ENCODE data around the gene EPS15.

DNA sequence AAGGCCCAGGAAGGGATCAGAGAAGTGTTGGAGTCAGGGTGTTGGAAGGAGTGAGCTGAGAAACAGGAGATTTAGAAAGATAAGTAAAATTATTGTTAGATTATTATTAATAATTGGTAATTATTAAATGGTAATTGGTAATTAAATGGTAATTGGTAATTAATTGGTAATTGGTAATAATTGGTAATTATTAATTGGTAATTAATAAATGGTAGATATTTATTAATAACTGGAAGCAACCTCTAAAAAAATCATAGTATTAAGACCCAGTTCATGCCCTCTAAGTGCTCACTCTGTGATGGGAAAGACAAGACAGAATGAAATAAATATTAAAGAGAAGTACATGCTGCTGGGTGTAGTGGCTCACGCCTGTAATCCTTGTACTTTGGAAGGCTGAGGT, 13.8 kb upstream of the EPS15 start:
- TF ChIP-seq ZFP30 (CRISPR knock-in tag; IDR thresholded peaks at IDR 0.05) (no peak), RARB (CRISPR knock-in tag; IDR thresholded peaks at IDR 0.05) (no peak), ISL1 (CRISPR knock-in tag; IDR thresholded peaks at IDR 0.05) (no peak), CSDC2 (CRISPR knock-in tag; IDR thresholded peaks at IDR 0.05) (no peak), OSR1 (CRISPR knock-in tag; IDR thresholded peaks at IDR 0.05) (no peak), ZNF70 (CRISPR knock-in tag; IDR thresholded peaks at IDR 0.05) (no peak), ZFP3 (CRISPR knock-in tag; IDR thresholded peaks at IDR 0.05) (no peak), SNAI2 (CRISPR knock-in tag; IDR thresholded peaks at IDR 0.05) (no peak), ZNF8 (CRISPR knock-in tag; IDR thresholded peaks at IDR 0.05) (no peak), GLIS3 (CRISPR knock-in tag; IDR thresholded peaks at IDR 0.05) (no peak), ARNTL (CRISPR knock-in tag; IDR thresholded peaks at IDR 0.05; ENCODE audit: borderline replicate concordance, low read depth) (no peak)
- TF ChIP-seq, protein P1, sequence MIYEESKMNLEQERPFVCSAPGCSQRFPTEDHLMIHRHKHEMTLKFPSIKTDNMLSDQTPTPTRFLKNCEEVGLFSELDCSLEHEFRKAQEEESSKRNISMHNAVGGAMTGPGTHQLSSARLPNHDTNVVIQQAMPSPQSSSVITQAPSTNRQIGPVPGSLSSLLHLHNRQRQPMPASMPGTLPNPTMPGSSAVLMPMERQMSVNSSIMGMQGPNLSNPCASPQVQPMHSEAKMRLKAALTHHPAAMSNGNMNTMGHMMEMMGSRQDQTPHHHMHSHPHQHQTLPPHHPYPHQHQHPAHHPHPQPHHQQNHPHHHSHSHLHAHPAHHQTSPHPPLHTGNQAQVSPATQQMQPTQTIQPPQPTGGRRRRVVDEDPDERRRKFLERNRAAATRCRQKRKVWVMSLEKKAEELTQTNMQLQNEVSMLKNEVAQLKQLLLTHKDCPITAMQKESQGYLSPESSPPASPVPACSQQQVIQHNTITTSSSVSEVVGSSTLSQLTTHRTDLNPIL (CRISPR knock-in tag; IDR thresholded peaks at IDR 0.05; ENCODE audit: low read depth): no peak
- TF ChIP-seq, protein P2, sequence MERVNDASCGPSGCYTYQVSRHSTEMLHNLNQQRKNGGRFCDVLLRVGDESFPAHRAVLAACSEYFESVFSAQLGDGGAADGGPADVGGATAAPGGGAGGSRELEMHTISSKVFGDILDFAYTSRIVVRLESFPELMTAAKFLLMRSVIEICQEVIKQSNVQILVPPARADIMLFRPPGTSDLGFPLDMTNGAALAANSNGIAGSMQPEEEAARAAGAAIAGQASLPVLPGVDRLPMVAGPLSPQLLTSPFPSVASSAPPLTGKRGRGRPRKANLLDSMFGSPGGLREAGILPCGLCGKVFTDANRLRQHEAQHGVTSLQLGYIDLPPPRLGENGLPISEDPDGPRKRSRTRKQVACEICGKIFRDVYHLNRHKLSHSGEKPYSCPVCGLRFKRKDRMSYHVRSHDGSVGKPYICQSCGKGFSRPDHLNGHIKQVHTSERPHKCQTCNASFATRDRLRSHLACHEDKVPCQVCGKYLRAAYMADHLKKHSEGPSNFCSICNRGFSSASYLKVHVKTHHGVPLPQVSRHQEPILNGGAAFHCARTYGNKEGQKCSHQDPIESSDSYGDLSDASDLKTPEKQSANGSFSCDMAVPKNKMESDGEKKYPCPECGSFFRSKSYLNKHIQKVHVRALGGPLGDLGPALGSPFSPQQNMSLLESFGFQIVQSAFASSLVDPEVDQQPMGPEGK (CRISPR knock-in tag; IDR thresholded peaks at IDR 0.05; ENCODE audit: borderline replicate concordance): no peak
